Tibial nerve (tissue), 4 donors: Measurements from ENCODE around the gene FAM222B. TPM values are rescaled to one million over a fixed set of nuclear protein-coding genes. Genes with fewer than 3 reads are reported as not detected.
A peak's percentile ranks its signal among the peaks of the same experiment; 100 is the strongest.

Source experiments
- DNase-seq, 2 donors: peaks; one replicate each; pipeline ENCODE4 v3.0.0-alpha.2; 2019; ENCODE audit warnings: low spot score in 2 of 2
- H3K27ac ChIP-seq, 4 donors: fragments of 200-600 bp; sonication (generic) in 3 of 4; one replicate each; pipeline ENCODE4 v1.5.1; 2017 to 2019; ENCODE audit warnings: mild to moderate bottlenecking in 1 of 4
- H3K27me3 ChIP-seq, 2 donors: fragments of 200-600 bp; sonication (generic) in 1 of 2; one replicate each; pipeline versions ENCODE4 v1.5.1 to v1.6.0; 2017 to 2019
- H3K36me3 ChIP-seq, 3 donors: fragments of 200-600 bp; sonication (generic); one replicate each; pipeline ENCODE4 v1.5.1; 2018 to 2019
- H3K4me1 ChIP-seq, 4 donors: fragments of 200-600 bp; sonication (generic) in 3 of 4; one replicate each; pipeline ENCODE4 v1.5.1; 2017 to 2019
- H3K4me3 ChIP-seq, 4 donors: fragments of 200-600 bp; sonication (generic) in 3 of 4; one replicate each; pipeline ENCODE4 v1.5.1; 2017 to 2019; ENCODE audit warnings: mild to moderate bottlenecking in 1 of 4, moderate library complexity in 1 of 4
- H3K9me3 ChIP-seq, 4 donors: fragments of 200-600 bp; sonication (generic) in 3 of 4; one replicate each; pipeline ENCODE4 v1.5.1; 2017 to 2019
- CTCF ChIP-seq, 5 experiments: fragments of 200-600 bp in 3 of 5; fragments of 450-650 bp in 2 of 5; sonication (generic) in 3 of 5; IDR thresholded peaks; one replicate each; pipeline ENCODE4 v1.5.1; 2016 to 2019; ENCODE audit warnings: antibody characterized with exemption in 5 of 5, mild to moderate bottlenecking in 3 of 5, moderate library complexity in 2 of 5
- EP300 ChIP-seq, 2 donors: sonication (generic); formaldehyde crosslinking; IDR thresholded peaks; one replicate each; pipeline ENCODE4 v1.6.1; 2017; ENCODE audit warnings: antibody characterized with exemption in 2 of 2, mild to moderate bottlenecking in 1 of 2
- POLR2A ChIP-seq, 2 donors: fragments of 450-650 bp; IDR thresholded peaks; one replicate each; pipeline ENCODE4 v1.6.1; 2017; ENCODE audit warnings: antibody characterized with exemption in 2 of 2, mild to moderate bottlenecking in 2 of 2, moderate library complexity in 2 of 2
- WGBS, 2 donors: methylation state at CpG; one replicate each; pipeline ENCODE4 v1.1.5; 2018; 5-methylcytosine and 5-hydroxymethylcytosine counted together
- total RNA-seq, 4 donors: library from RNA; depleted of rRNA; stranded (reverse); fragments of >200 nt; gene quantifications; one replicate each; pipeline ENCODE4 v1.1.0, GENCODE V29; 2016

Gene FAM222B
- total RNA-seq, 4 donors from 2014 or later = 6.1 to 17.1 (median 11.4) TPM

GRCh38 chr17:28865946-28866752 lies 23.6 kb upstream of the FAM222B start:
- H3K27ac ChIP-seq = no peak overlapping the region
- H3K9me3 ChIP-seq = no peaks in the 10 kb centered on the region
- no peaks in the 10 kb centered on the region for H3K27me3 ChIP-seq
- no peak for TF ChIP-seq POLR2A (IDR thresholded peaks at IDR 0.05)
- TF ChIP-seq CTCF (IDR thresholded peaks at IDR 0.05) = no peak
- no peak for TF ChIP-seq EP300 (IDR thresholded peaks at IDR 0.05)
- DNase-seq = no peak
- no peaks in the 10 kb centered on the region for H3K4me1 ChIP-seq
- 86% methylated on average over 13 of the region's 13 CpGs for WGBS, 2 donors
- no peak overlapping the region for H3K4me3 ChIP-seq
- peaks cover 0 to 9% (median 0%) of the 10 kb centered on the region in 3 donors for H3K36me3 ChIP-seq

DNA sequence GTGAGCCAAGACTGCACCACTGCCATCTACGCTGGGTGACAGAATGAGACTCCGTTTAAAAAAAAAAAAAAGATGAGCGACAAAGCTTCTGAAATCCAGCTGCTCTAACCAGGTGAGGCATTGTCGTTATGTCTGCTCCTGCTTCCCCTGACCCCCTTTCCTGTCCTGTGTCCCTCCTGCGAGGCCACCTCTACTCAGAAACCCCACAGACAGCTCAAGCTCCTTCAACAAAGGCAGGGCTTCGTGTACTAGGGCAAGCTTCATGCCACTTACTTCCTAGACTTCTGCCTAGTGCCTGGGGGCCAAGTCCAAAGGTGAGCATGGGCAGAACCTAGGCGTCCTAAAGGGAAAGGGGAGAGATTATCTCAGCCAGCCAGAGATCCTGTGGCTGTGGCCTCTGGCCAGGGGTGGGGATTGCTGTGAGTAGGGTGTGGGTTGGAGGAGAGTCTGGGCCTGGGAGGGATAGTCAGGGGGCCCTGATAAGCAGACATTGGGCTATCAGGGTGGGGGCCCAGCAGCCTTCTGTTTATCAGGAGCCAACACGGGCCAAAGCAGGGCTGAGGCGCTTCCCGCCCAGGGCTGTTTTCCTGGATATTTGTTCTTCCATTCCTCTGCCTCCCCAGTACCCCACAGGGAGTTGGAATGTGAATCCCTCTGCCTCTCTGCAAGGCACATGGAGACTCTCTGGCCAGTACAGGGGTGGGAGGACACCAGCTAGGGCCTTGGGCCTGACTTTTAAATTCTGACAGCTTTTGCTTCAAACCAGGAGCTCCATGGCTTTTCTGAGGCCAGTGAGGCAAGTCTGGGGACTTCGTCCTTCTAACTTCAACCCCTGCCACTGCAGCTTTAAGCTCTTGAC lies 22.6 kb upstream of the FAM222B start:
- Histone ChIP-seq H3K4me3 (no peak overlapping the region), H3K27ac (peak overlapping the region in 1 of 4 donors; percentile 44), H3K9me3 (no peaks in the 10 kb centered on the region), H3K4me1 (no peaks in the 10 kb centered on the region), H3K36me3 (peaks cover 0 to 18% (median 0%) of the 10 kb centered on the region in 3 donors), H3K27me3 (no peaks in the 10 kb centered on the region)
- TF ChIP-seq EP300 (IDR thresholded peaks at IDR 0.05) (no peak), POLR2A (IDR thresholded peaks at IDR 0.05) (no peak), CTCF (IDR thresholded peaks at IDR 0.05) (no peak)
- 77 to 81% methylated on average over 11 of the region's 11 CpGs for WGBS, 2 donors
- DNase-seq = no peak

DNA sequence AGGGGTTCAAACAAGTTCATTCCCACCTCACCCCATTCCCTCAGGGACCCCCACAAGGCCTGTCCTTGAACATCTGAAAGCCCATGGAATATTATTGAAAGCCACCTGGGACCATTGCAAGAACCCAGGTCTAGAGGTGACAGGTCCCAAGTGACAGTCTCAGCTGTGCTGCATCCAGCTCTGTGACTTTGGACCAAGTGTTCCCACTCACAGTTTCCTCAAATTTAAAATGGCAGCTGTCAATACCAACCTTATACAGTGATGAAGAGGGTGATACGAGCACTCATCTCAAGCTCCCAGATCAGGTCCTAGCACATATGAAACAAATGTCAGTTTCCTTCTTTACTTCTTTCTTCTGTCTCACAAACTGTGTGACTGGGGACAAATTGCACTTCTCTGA lies 21.4 kb upstream of the FAM222B start:
- H3K36me3 ChIP-seq = peaks cover 0 to 31% (median 3%) of the 10 kb centered on the region in 3 donors
- WGBS, 2 donors = 88 to 100% methylated on average over 1 of the region's 1 CpG

DNA sequence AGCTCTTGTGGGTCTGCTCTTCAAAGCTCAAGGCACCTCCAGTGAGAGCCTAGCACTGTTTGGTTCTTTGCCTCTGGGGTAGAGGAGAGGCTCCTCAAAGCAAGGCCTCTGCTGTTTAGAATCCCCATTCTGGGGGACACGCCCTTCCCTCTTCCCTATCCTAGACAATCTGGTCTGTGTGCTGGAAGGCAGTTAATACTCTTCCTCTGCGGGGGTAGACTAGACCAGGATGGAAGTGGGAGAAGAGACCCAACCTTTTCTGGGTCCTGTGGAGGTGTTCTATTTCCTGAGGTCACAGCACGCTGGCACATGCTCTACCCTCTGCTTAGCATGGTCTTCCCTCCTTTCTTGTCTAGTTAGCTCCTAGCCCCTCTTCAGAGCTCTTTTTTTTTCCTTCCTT lies 20.0 kb upstream of the FAM222B start:
- 93% methylated on average over 3 of the region's 3 CpGs for WGBS, 2 donors
- no peak for TF ChIP-seq CTCF (IDR thresholded peaks at IDR 0.05)
- TF ChIP-seq POLR2A (IDR thresholded peaks at IDR 0.05) = no peak
- no peak for TF ChIP-seq EP300 (IDR thresholded peaks at IDR 0.05)
- H3K27me3 ChIP-seq = no peaks in the 10 kb centered on the region

More for the DNA sequence above, 21.4 kb upstream of the FAM222B start:
- Histone ChIP-seq H3K9me3 (no peaks in the 10 kb centered on the region), H3K27me3 (no peaks in the 10 kb centered on the region), H3K4me3 (no peak overlapping the region), H3K27ac (no peak overlapping the region), H3K4me1 (no peaks in the 10 kb centered on the region)
- DNase-seq = no peak
- TF ChIP-seq CTCF (IDR thresholded peaks at IDR 0.05) (no peak), POLR2A (IDR thresholded peaks at IDR 0.05) (no peak), EP300 (IDR thresholded peaks at IDR 0.05) (no peak)

More for the DNA sequence above, 20.0 kb upstream of the FAM222B start:
- Histone ChIP-seq H3K27ac (no peak overlapping the region), H3K4me3 (no peak overlapping the region), H3K9me3 (no peaks in the 10 kb centered on the region), H3K36me3 (peaks cover 0 to 45% (median 10%) of the 10 kb centered on the region in 3 donors), H3K4me1 (no peaks in the 10 kb centered on the region)
- DNase-seq = no peak
